Spleen (tissue), 11 donors: Measurements from ENCODE around the gene DPAGT1. TPM values are rescaled to one million over a fixed set of nuclear protein-coding genes. Genes with fewer than 3 reads are reported as not detected.

Source experiments
- DNase-seq: peaks from one replicate; pipeline ENCODE4 v3.0.0-alpha.2; 2020
- H3K27ac ChIP-seq, 8 donors: fragments of 200-600 bp; sonication (generic) in 7 of 8; 1 replicate in 4 of 8; 2 replicates in 4 of 8; pipeline versions ENCODE4 v1.5.0 to v1.8.0; 2016 to 2021; ENCODE audit warnings: inconsistent platforms in 4 of 8, mild to moderate bottlenecking in 4 of 8, moderate library complexity in 1 of 8
- H3K27me3 ChIP-seq, 7 donors: fragments of 200-600 bp; sonication (generic) in 6 of 7; replicated peaks in 1 of 7; 1 replicate in 4 of 7; 2 replicates in 3 of 7; pipeline versions ENCODE4 v1.5.0 to v1.8.0; 2016 to 2021; ENCODE audit warnings: inconsistent platforms in 3 of 7, mild to moderate bottlenecking in 1 of 7
- H3K36me3 ChIP-seq, 6 donors: fragments of 200-600 bp; sonication (generic) in 5 of 6; 1 replicate in 4 of 6; 2 replicates in 2 of 6; pipeline versions ENCODE4 v1.5.0 to v1.8.0; 2016 to 2021; ENCODE audit warnings: inconsistent platforms in 2 of 6
- H3K4me1 ChIP-seq, 6 donors: fragments of 200-600 bp; sonication (generic) in 5 of 6; 1 replicate in 3 of 6; 2 replicates in 3 of 6; pipeline versions ENCODE4 v1.5.0 to v1.8.0; 2016 to 2021; ENCODE audit warnings: inconsistent platforms in 3 of 6
- H3K4me3 ChIP-seq, 8 donors: fragments of 200-600 bp; sonication (generic) in 7 of 8; 1 replicate in 4 of 8; 2 replicates in 4 of 8; pipeline versions ENCODE4 v1.5.0 to v1.8.0; 2016 to 2021; ENCODE audit warnings: inconsistent platforms in 4 of 8, mild to moderate bottlenecking in 4 of 8, moderate library complexity in 2 of 8
- H3K9me3 ChIP-seq, 8 donors: fragments of 200-600 bp; sonication (generic) in 7 of 8; 1 replicate in 4 of 8; 2 replicates in 4 of 8; pipeline versions ENCODE4 v1.5.0 to v1.8.0; 2016 to 2021; ENCODE audit warnings: inconsistent platforms in 4 of 8
- POLR2A ChIP-seq, 3 donors: fragments of 450-650 bp; IDR thresholded peaks; one replicate each; pipeline ENCODE4 v1.5.1; 2017; ENCODE audit warnings: antibody characterized with exemption in 3 of 3, mild to moderate bottlenecking in 1 of 3
- POLR2AphosphoS5 ChIP-seq, 3 donors: sonication (generic); formaldehyde crosslinking; IDR thresholded peaks; one replicate each; pipeline ENCODE4 v1.5.1; 2017; ENCODE audit warnings: antibody characterized with exemption in 3 of 3
- WGBS, 5 donors: extraction: QIAGEN DNeasy Blood & Tissue Kit in 3 of 5; methylation state at CpG; one replicate each; pipeline versions ENCODE4 v1.1.5 to v1.1.7; 2013 to 2018; 5-methylcytosine and 5-hydroxymethylcytosine counted together
- intact Hi-C: fragments of 100-400 bp; cut with DNase I; formaldehyde crosslinking; loops from one replicate; pipeline ENCODE4 v1.15.0; 2023; ENCODE audit warnings: low total_unique reads
- polyA plus RNA-seq, 3 donors: library from polyadenylated mRNA; stranded (reverse); fragments of 200-250 nt; gene quantifications; one replicate each; pipeline ENCODE4 v1.2.1, GENCODE V29; 2013
- total RNA-seq, 7 donors: library from RNA; depleted of rRNA in 3 of 7; stranded (reverse); fragments of >200 nt in 3 of 7; fragmentation: NEBNext Ultra II Directional in 4 of 7; extraction: Animal tissue kit (Norgen Biotek cat#: 25700) in 4 of 7; gene quantifications; one replicate each; pipeline versions ENCODE4 v1.1.0 to v1.2.1, GENCODE V29; 2016 to 2021
- TF ChIP-seq, protein P1 (sequence below), 11 experiments: fragments of 200-600 bp in 7 of 11; fragments of 450-650 bp in 4 of 11; sonication (generic) in 4 of 11; IDR thresholded peaks in 8 of 11; conservative IDR thresholded peaks in 3 of 11; 1 replicate in 7 of 11; 2 replicates in 4 of 11; pipeline versions ENCODE4 v1.4.0 to v1.8.0; 2016 to 2021; ENCODE audit warnings: antibody characterized with exemption in 11 of 11, inconsistent platforms in 4 of 11, mild to moderate bottlenecking in 1 of 11
- donor health status: healthy with polysubstance abuse.
- donor health status: DM: no; HTN: no; CAD: no; lungs with moderate emphysema.
- donor health status: DM: no; HTN: no; CAD: no.
- donor health status: Bipolar disorder and iron deficiency.
- donor health status: healthy.
- donor health status: DM: no; HTN: no; CAD: no.
- donor health status: DM: yes; HTN: yes; CAD: no.

DPAGT1 gene
- total and polyA plus RNA-seq, 10 donors: 20.7 to 58.9 (median 33.7) TPM

DNA sequence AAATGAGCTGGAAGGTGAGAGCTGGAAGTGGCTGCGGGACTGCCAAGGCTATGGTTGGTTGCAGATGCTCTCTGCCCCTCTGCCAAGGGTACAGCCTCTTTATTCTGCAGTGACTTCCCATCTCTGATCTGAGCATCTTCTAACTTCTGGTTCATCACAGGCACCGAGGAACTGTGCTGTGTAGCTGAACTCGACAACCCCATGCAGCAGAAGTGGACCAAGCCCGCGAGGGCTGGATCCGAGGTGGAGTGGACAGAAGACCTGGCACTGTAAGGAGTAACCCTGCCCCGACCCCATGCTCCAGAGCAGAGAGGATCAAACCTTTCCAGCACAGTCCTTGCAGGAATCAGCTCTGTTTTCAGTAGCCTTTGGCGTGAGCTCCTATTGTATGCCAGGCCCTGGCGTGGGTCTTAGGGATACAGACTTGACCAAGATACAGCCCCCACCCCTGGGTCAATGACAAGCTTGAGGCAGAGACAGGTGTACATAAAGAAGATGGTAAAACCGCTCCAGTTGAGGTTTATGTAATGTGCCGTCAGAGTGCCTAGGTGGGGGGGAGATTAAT is 9.8 kb upstream of the DPAGT1 start:
- H3K4me3 ChIP-seq: no peak overlapping the region
- peaks cover 16 to 73% (median 44%) of the 10 kb centered on the region in 6 donors for H3K4me1 ChIP-seq
- no peaks in the 10 kb centered on the region for H3K27me3 ChIP-seq
- intact Hi-C loops: no loop called here
- H3K36me3 ChIP-seq: peaks cover 0 to 71% (median 44%) of the 10 kb centered on the region in 6 donors
- no peak overlapping the region for H3K27ac ChIP-seq
- WGBS, 5 donors: 90 to 97% (median 94%) methylated on average over 11 of the region's 11 CpGs
- TF ChIP-seq POLR2AphosphoS5 (IDR thresholded peaks at IDR 0.05) (no peak), POLR2A (IDR thresholded peaks at IDR 0.05) (no peak)
- TF ChIP-seq, protein P1, sequence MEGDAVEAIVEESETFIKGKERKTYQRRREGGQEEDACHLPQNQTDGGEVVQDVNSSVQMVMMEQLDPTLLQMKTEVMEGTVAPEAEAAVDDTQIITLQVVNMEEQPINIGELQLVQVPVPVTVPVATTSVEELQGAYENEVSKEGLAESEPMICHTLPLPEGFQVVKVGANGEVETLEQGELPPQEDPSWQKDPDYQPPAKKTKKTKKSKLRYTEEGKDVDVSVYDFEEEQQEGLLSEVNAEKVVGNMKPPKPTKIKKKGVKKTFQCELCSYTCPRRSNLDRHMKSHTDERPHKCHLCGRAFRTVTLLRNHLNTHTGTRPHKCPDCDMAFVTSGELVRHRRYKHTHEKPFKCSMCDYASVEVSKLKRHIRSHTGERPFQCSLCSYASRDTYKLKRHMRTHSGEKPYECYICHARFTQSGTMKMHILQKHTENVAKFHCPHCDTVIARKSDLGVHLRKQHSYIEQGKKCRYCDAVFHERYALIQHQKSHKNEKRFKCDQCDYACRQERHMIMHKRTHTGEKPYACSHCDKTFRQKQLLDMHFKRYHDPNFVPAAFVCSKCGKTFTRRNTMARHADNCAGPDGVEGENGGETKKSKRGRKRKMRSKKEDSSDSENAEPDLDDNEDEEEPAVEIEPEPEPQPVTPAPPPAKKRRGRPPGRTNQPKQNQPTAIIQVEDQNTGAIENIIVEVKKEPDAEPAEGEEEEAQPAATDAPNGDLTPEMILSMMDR (IDR thresholded peaks at IDR 0.05 in 8 of 11, conservative IDR thresholded peaks at IDR 0.05 in 3 of 11): no peak
- no peaks in the 10 kb centered on the region for H3K9me3 ChIP-seq
- no peak for DNase-seq

DNA sequence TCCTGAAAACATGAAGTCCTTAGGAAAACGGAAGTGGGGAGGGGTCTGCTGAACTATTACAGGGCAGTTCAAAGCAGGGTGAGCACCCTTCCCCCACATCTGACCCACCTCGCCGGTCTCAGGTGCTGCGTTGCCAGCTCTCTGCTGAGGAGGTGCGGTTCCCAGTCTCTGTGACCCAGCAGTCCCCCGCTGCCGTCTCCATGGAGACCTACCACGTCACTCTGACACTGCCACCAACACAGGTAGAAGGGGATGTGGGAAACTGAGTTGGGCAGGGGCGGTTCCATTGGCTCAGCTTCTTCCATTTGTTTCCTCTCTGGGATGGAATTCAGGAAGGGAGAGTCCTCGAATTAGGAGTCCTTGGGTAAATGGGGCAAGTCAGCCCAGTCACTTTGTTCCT is 8.8 kb upstream of the DPAGT1 start:
- intact Hi-C loops: no loop called here
- H3K4me3 ChIP-seq: no peak overlapping the region
- TF ChIP-seq, protein P1 (IDR thresholded peaks at IDR 0.05 in 8 of 11, conservative IDR thresholded peaks at IDR 0.05 in 3 of 11): no peak
- TF ChIP-seq POLR2AphosphoS5 (IDR thresholded peaks at IDR 0.05) (no peak), POLR2A (IDR thresholded peaks at IDR 0.05) (no peak)
- H3K36me3 ChIP-seq: peaks cover 0 to 61% (median 41%) of the 10 kb centered on the region in 6 donors
- DNase-seq: no peak
- H3K4me1 ChIP-seq: peaks cover 19 to 72% (median 47%) of the 10 kb centered on the region in 6 donors
- H3K27ac ChIP-seq: no peak overlapping the region
- H3K27me3 ChIP-seq: no peaks in the 10 kb centered on the region
- WGBS, 5 donors: 78 to 94% (median 86%) methylated on average over 9 to 10 of the region's 10 CpGs
- no peaks in the 10 kb centered on the region for H3K9me3 ChIP-seq

GRCh38 chr11:119109843-119110242 is 8.2 kb upstream of the DPAGT1 start:
- TF ChIP-seq, protein P1 (IDR thresholded peaks at IDR 0.05 in 8 of 11, conservative IDR thresholded peaks at IDR 0.05 in 3 of 11): no peak
- TF ChIP-seq POLR2A (IDR thresholded peaks at IDR 0.05) (no peak), POLR2AphosphoS5 (IDR thresholded peaks at IDR 0.05) (no peak)
- intact Hi-C loops: no loop called here

GRCh38 chr11:119108857-119109221 is 7.2 kb upstream of the DPAGT1 start:
- Histone ChIP-seq H3K27me3 (no peaks in the 10 kb centered on the region), H3K27ac (peak overlapping the region in 5 of 8 donors; percentile 85 to 94 (median 90)), H3K36me3 (peaks cover 0 to 45% (median 31%) of the 10 kb centered on the region in 6 donors), H3K4me1 (peaks cover 19 to 60% (median 41%) of the 10 kb centered on the region in 6 donors), H3K4me3 (peak overlapping the region in 7 of 8 donors; percentile 82 to 99 (median 95)), H3K9me3 (no peaks in the 10 kb centered on the region)
- DNase-seq: peak; percentile 21
- no peak for TF ChIP-seq POLR2A (IDR thresholded peaks at IDR 0.05)
- TF ChIP-seq, protein P1 (IDR thresholded peaks at IDR 0.05 in 8 of 11, conservative IDR thresholded peaks at IDR 0.05 in 3 of 11): no peak
- 67 to 89% (median 82%) methylated on average over 2 of the region's 2 CpGs for WGBS, 5 donors
- intact Hi-C loops: no loop called here

More at GRCh38 chr11:119109843-119110242, 8.2 kb upstream of the DPAGT1 start:
- H3K4me1 ChIP-seq: peaks cover 19 to 66% (median 43%) of the 10 kb centered on the region in 6 donors
- no peaks in the 10 kb centered on the region for H3K27me3 ChIP-seq
- no peaks in the 10 kb centered on the region for H3K9me3 ChIP-seq
- peak; percentile 63 for DNase-seq
- H3K36me3 ChIP-seq: peaks cover 0 to 55% (median 40%) of the 10 kb centered on the region in 6 donors
- peak overlapping the region in 1 of 8 donors; percentile 94 for H3K27ac ChIP-seq
- 89 to 100% (median 95%) methylated on average over 2 to 3 of the region's 3 CpGs for WGBS, 5 donors
- H3K4me3 ChIP-seq: no peak overlapping the region
